ENCODE measurements around the gene MAD1L1. TPM values are rescaled to one million over a fixed set of nuclear protein-coding genes. Genes with fewer than 3 reads are reported as not detected.

The MAD1L1 gene
- total RNA-seq, 2 experiments from 2014 or later: 157 to 160 TPM

GRCh38 chr7:2000746-2001321 is 231.9 kb downstream of the MAD1L1 start:
- Histone ChIP-seq H3K9me3 (ENCODE audit: control insufficient read depth in 1 of 2, insufficient read depth in 1 of 2, low read length in 2 of 2) (no peaks in the 10 kb centered on the region), H3K4me3 (ENCODE audit: low read length) (no peak overlapping the region), H3K36me3 (ENCODE audit: insufficient read depth, low read length) (peaks cover 6% of the 10 kb centered on the region), H3K4me1 (ENCODE audit: insufficient read depth, low read length) (no peaks in the 10 kb centered on the region), H3K27ac (ENCODE audit: low read depth in 1 of 2, low read length in 2 of 2) (no peak overlapping the region), H3K27me3 (ENCODE audit: control insufficient read depth in 1 of 2, insufficient read depth in 2 of 2, low read length in 2 of 2) (no peaks in the 10 kb centered on the region)
- POLR2A ChIA-PET: no interaction called here
- Mint-ChIP-seq H3K27me3 (no peaks in the 10 kb centered on the region), H3K4me3 (no peak overlapping the region), H3K36me3 (ENCODE audit: low read depth) (no peaks in the 10 kb centered on the region), H3K9me3 (no peaks in the 10 kb centered on the region), H3K27ac (no peak overlapping the region), H3K4me1 (ENCODE audit: low read depth) (peaks cover 3% of the 10 kb centered on the region)
- CTCF ChIA-PET: no interaction called here
- no peak for DNase-seq
- no peak for TF ChIP-seq CTCF (IDR thresholded peaks at IDR 0.05)
- intact Hi-C loops (cut with DNase I, micrococcal nuclease): no loop called here
- ATAC-seq (ENCODE audit: poor library complexity): no peak

DNA sequence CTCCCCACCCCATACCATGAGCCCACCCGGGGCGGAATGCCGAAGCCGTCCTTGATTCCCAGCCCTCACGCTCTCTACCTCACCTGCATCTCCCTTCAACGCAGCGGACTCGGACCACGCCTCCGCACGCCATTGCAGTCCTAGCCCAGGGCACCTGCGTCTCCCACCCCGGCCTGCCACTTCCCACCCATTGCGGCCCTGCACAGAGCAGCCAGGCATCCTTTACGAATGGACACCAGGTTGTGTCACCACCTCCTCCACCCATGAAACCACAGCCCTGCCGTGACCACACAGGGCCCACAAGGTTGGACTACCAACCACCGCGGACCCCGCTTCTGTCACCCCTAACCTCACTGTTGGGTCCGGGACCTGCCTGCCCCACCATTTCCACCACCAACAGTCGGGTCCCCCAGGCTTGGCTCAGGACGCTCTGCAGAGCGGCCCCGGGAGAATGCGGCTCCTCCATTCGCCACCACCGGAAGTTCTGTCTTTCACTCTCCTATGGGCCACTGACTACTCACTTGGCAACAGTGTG is 232.5 kb downstream of the MAD1L1 start:
- no peak for TF ChIP-seq CTCF (IDR thresholded peaks at IDR 0.05)
- ChIA-PET POLR2A (no interaction called here), CTCF (no interaction called here)
- Mint-ChIP-seq H3K4me1 (ENCODE audit: low read depth) (no peaks in the 10 kb centered on the region), H3K36me3 (ENCODE audit: low read depth) (no peaks in the 10 kb centered on the region), H3K27me3 (no peaks in the 10 kb centered on the region), H3K9me3 (no peaks in the 10 kb centered on the region), H3K4me3 (no peak overlapping the region), H3K27ac (no peak overlapping the region)
- peaks cover 6% of the 10 kb centered on the region for H3K36me3 ChIP-seq (ENCODE audit: insufficient read depth, low read length)
- DNase-seq (no peak), ATAC-seq (ENCODE audit: poor library complexity) (no peak)
- no peak overlapping the region for H3K27ac ChIP-seq (ENCODE audit: low read depth in 1 of 2, low read length in 2 of 2)
- H3K9me3 ChIP-seq (ENCODE audit: control insufficient read depth in 1 of 2, insufficient read depth in 1 of 2, low read length in 2 of 2): no peaks in the 10 kb centered on the region
- no peaks in the 10 kb centered on the region for H3K4me1 ChIP-seq (ENCODE audit: insufficient read depth, low read length)
- no peak overlapping the region for H3K4me3 ChIP-seq (ENCODE audit: low read length)
- intact Hi-C loops (cut with DNase I, micrococcal nuclease): no loop called here
- no peaks in the 10 kb centered on the region for H3K27me3 ChIP-seq (ENCODE audit: control insufficient read depth in 1 of 2, insufficient read depth in 2 of 2, low read length in 2 of 2)

DNA sequence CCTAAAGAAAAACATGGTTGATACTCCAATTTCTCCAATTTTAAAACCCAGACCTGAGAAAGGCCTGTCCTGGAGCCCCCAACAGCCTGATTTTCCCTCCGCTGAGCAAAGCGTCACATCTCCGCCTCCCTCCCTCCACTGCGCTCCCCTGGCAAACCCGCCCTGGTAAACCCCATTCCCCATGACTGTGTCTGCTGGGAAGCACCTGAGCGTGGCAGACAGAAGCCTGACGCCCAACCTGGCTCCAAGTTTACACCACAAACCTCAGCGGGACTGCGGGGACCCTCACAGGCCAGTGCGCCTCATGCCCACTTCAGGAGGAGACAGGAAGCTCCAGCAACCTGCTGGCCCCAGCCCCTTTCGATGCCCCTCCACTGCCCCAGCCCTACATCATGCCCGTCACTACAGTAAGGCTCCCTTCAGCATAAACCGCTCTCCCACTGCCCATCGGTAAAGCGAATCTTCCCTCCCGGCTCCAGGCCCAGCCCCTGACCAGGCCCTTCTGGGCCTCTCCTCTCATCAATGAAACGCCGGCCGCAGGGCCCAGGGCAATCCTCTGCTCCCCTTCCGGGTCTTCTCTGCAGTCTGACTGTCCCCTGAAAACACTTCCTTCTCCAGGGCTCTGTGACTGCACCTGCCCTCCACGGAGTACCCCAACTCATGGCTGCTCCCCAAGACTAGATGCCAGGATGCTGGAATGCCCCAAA is 233.3 kb downstream of the MAD1L1 start:
- no peaks in the 10 kb centered on the region for H3K36me3 Mint-ChIP-seq (ENCODE audit: low read depth)
- Histone ChIP-seq H3K4me1 (ENCODE audit: insufficient read depth, low read length) (no peaks in the 10 kb centered on the region), H3K27me3 (ENCODE audit: control insufficient read depth in 1 of 2, insufficient read depth in 2 of 2, low read length in 2 of 2) (no peaks in the 10 kb centered on the region), H3K9me3 (ENCODE audit: control insufficient read depth in 1 of 2, insufficient read depth in 1 of 2, low read length in 2 of 2) (no peaks in the 10 kb centered on the region), H3K36me3 (ENCODE audit: insufficient read depth, low read length) (peaks cover 2% of the 10 kb centered on the region), H3K27ac (ENCODE audit: low read depth in 1 of 2, low read length in 2 of 2) (no peak overlapping the region), H3K4me3 (ENCODE audit: low read length) (no peak overlapping the region)
- CTCF ChIA-PET: no interaction called here
- no peak for DNase-seq
- intact Hi-C loops (cut with DNase I, micrococcal nuclease): no loop called here
- POLR2A ChIA-PET: no interaction called here
- ATAC-seq (ENCODE audit: poor library complexity): no peak
- H3K27ac Mint-ChIP-seq: peak overlapping the region; percentile 24
- H3K4me1 Mint-ChIP-seq (ENCODE audit: low read depth): no peaks in the 10 kb centered on the region
- H3K9me3 Mint-ChIP-seq: no peaks in the 10 kb centered on the region
- no peak overlapping the region for H3K4me3 Mint-ChIP-seq
- no peaks in the 10 kb centered on the region for H3K27me3 Mint-ChIP-seq
- no peak for TF ChIP-seq CTCF (IDR thresholded peaks at IDR 0.05)
